Middle frontal gyrus (tissue), 1 donor: ENCODE results near the gene RCAN1.

Source experiments
- DNase-seq: peaks from one replicate; pipeline ENCODE4 v3.0.0-alpha.2; 2015; ENCODE audit warnings: low spot score; ENCODE audit errors: extremely low spot score

RCAN1 gene

GRCh38 chr21:34614628-34615486, at the start of gene RCAN1:
TSS of gene RCAN1 (minus strand) at chr21:34615113. CDS start at chr21:34615011, 102 bp downstream.
- peak; percentile 94 for DNase-seq

DNA sequence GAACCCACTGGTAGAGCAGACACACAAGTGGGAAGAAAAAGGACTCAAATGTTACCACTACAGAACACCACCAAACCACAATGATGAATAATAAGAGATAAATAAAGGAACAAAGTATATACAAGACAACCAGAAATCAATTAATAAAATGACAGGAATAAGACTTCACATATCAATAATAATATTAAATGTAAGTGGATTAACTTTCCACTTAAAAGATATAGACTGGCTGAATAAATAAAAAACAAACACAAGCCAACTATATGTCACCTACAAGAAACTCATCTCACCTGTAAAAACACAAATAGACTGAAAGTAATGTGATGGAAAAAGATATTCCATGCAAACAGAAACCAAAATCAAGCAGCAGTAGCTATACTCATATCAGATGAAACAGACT, 46.9 kb upstream of the RCAN1 start:
- no peak for DNase-seq

DNA sequence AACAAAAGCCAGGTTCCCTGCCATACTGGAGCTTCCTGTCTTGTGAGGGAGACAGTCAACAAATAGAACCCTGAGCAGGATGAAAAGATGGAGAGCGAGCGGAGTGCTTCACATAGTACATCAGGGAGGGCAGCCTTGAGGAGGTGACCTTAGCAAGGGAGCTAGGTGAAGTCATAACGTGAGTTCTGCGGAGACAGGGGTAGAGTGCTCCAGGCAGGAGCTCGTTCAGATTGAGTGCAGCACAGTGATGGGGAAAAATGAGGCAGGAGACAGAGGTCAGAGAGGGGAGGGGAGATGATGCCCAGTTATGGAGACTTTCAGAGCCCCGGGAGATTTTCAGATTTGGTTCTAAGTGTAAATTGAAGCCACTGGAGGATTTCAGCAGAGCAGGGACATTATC, 38.6 kb upstream of the RCAN1 start:
- no peak for DNase-seq

DNA sequence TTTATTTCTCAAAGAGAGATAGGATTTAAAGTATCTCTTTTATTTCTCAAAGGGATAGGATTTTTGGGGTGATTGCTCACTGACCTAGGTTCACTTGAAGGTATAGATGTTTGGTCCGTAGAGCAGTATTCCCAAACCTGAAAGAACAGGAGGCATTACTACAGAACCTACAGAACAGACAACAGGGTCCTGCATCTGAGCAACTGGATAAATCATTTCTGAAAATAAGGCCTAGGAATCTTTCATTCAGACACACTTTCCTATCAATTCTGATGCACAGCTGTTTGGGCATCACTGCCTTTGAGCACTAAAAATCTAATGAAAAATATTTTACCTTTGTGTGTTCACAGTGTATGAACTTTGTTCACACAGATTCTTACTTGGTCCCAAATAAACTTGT, 36.7 kb upstream of the RCAN1 start:
- no peak for DNase-seq

DNA sequence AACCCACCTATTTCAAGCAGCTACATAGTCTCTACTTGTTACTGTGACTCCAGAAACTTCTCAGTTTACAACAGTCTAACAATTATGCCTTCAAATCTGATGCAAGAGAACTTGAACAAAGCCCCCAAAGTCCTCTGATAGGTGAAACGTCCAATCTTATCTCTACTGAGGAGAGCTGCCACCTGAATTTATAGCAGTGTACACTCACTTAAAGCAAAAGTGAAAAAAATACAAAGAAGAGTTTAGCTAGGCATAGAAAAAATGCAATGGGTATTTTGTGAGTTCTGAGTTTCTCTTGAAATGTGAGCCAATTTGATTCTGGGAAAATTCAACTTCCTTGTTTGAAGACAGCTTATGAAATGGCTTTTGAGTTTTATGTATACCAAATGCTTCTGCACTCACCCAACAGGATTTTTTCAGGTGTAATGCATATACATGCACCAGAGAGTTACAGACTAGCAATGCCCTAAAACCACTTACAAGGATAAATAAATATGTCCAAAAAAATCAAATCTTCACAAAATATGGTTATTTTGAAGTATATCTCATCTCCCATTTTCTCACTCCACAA, 36.0 kb upstream of the RCAN1 start:
- no peak for DNase-seq

GRCh38 chr21:34649400-34649799, 34.5 kb upstream of the RCAN1 start:
- DNase-seq: no peak

- no peak for DNase-seq
Observed at GRCh38 chr21:34648739-34649297, 33.9 kb upstream of the RCAN1 start.

DNA sequence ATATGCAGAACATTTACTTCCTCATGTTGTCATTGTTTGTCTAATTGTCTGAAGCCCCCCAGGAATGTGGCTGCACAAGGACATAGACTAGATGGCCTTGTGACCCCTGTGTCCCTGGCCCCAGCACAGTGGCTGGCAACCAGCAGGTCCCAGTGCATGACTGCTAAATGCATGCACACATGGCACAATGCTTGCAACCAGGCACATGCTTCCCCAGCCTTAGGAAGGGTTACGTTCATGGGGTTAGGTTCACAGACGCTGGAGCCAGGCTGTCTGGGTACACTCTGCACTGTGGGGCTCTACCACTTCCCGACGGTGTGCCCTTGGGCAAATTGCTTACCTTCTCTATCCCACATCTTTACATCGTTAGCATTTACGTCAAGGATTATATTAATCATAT, 32.6 kb upstream of the RCAN1 start:
- DNase-seq: no peak

GRCh38 chr21:34644825-34645224, 29.9 kb upstream of the RCAN1 start:
- DNase-seq: no peak

DNA sequence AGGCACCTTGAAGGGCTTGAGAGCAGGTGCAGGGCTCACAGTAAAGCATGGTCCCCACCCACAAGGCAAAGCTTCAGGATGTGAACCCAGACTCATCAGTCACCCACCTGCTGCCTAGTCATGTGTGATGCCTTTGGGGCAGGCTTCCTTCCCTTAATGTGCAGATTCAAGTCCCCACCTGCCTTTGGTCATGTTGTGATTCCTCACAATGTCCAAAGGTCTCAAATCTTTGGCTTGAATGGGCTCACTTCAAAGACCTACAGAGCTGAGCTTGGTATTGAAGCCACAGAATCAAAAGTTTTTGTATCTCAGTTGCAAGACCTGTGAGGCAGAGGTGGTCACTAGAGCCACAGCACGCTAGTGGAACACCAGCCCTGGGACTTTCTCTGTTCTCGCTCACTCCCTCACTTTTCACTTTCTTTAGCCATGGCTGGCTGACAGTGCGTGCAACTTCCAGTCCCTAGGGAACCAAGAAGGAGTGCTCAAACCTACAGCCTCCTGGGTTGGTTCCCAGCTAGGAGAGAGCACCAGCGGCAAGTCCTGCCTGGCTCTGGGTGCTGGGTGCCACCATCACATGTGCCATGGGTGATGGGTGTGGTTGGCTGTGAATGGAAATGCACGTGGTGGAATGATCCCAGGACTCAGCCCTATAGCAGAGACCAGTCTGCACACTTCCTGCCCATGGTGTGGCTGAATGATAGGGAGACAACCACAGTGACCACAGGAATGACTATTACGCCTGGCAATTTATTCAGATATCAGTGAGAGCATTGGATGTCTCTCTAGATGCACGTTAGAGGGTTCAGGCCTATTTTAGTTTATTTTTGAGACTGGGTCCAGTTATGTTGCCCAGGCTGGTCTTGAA, 27.5 kb upstream of the RCAN1 start:
- no peak for DNase-seq

GRCh38 chr21:34640858-34641257, 25.9 kb upstream of the RCAN1 start:
- no peak for DNase-seq

DNA sequence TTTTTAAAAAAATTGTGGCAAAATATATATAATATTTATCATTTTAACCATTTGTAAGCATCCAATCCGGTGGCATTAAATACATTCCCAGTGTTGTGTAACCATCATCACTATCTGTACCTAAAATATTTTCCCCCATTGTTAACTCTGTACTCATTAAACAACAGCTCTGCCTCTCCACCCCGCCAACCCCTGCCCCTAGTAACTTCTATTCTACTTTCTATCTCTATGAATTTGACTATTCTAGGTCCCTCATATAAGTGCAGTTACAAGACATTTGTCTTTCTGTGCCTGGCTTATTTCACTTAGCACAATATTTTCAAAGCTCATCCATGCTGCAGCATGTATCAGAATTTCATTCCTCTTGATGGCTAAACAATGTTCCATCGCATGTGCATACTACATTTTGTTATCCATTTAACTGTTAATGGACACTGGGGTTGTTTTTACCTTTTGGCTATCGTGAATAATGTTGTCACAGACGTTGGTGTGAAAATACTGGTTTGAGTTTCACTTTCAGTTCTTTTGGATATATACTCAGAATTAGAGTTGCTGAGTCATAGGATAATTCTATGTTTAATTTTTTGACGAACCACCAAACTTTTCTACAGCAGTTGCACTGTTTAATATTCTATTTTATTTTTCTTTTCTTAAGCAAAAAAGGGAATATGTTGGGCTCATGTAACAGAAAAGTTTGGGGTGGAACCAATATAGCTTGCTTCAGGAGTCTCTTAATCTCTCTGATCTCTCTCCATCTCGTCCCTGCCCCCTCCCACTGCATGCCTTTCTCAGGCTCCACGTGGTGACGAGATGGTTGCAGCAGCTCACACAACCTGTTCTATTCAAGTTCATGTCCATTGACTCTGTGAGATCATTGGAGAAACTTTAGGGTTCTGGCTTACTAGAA, 25.2 kb upstream of the RCAN1 start:
- no peak for DNase-seq

DNA sequence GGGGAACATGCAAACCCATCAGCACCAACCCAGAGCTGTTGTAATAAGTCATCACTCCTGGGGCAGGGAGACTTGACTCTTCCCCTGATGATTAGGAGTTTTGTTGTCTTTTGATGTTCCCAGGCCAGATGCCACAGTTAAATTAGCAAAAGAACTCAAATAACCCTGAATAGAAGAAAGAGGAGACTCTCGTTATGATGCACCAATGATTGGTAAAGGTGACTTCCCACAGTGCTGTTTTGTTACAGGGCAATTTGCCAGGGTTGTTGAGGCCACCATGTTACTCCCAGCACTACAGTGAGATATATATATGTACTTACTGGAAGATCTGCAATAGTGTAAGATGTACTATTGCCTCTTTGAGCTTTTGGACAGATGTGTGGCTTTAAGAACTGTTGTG, 24.3 kb upstream of the RCAN1 start:
- no peak for DNase-seq

GRCh38 chr21:34636961-34637360, 22.0 kb upstream of the RCAN1 start:
- no peak for DNase-seq

GRCh38 chr21:34635307-34635706, 20.4 kb upstream of the RCAN1 start:
- no peak for DNase-seq

DNA sequence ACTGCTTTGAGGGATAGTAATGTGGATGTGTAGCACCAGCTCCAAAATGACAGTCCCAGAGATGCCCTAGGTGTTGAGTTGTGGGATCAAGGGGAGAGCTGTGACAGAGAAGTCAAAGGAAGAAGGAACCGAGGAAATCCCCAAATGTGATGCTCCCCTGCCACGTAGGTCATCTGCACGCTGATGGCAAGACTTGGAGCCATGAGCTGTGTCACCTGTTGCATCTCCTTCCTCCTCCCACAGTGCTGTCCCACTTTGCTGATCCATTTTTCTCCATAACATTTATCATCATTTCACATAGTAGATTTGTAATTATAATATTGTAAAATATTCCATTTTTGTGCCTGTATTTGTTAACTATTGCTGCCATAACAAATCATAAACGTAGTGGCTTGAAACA, 17.6 kb upstream of the RCAN1 start:
- no peak for DNase-seq

GRCh38 chr21:34630536-34631143, 15.7 kb upstream of the RCAN1 start:
- DNase-seq: peak; percentile 53

DNA sequence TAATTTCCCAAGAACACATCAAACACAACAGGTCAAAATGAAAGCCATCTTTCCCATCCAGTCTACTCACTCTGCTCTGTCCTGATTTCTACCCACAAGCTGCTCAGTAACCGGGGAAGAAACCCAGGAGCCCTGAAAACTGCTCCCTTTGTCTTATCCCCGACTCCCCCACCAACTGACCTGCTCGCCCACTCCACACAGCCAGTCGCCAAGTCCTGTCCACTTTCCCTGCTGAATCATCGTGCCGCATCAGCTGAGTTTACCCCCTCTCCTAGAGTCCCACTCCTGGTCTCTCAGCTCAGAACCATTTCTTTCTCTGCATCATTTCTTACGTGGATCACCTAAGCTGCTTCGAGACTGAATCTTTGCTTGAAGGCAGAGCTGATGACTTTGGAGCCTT, 11.2 kb upstream of the RCAN1 start:
- no peak for DNase-seq

GRCh38 chr21:34625030-34625593, 10.2 kb upstream of the RCAN1 start:
- DNase-seq: no peak

GRCh38 chr21:34623516-34623915, 8.6 kb upstream of the RCAN1 start:
- no peak for DNase-seq
